GM12878 (cell line): Measurements from ENCODE around the gene AZU1.

Experiments used
- ASH2L ChIP-seq: fragments of 300-600, 200-600 bp; sonication (generic); IDR thresholded peaks from 2 replicates; pipeline ENCODE4 v1.6.1; 2017; ENCODE audit warnings: low read depth, mild to moderate bottlenecking, borderline replicate concordance
- CREB1 ChIP-seq: IDR thresholded peaks from 2 replicates; pipeline ENCODE4 v1.6.1; 2012; ENCODE audit warnings: low read depth, mild to moderate bottlenecking, inconsistent platforms
- CTCF ChIP-seq, 3 experiments: IDR thresholded peaks in 2 of 3; conservative IDR thresholded peaks in 1 of 3; 2 replicates each; pipeline ENCODE4 v1.5.1; 2011; ENCODE audit warnings: low read depth in 3 of 3, low read length in 3 of 3, mild to moderate bottlenecking in 3 of 3, control low read depth in 2 of 3, moderate library complexity in 2 of 3, inconsistent platforms in 1 of 3, mixed read lengths in 1 of 3; ENCODE audit not compliant: control insufficient read depth in 2 of 3, insufficient read depth in 1 of 3; ENCODE audit errors: extremely low read depth in 1 of 3
- RFX5 ChIP-seq: IDR thresholded peaks from 2 replicates; pipeline ENCODE4 v1.6.1; 2011; ENCODE audit warnings: low read depth, low read length, improper control_type of control experiment
- SUZ12 ChIP-seq: fragments of 200-600 bp; sonication (generic); IDR thresholded peaks from one replicate; pipeline ENCODE4 v1.6.1; 2018; ENCODE audit warnings: antibody characterized with exemption, mild to moderate bottlenecking; ENCODE audit not compliant: unreplicated experiment
- ZBTB11 ChIP-seq: fragments of 450-650 bp; formaldehyde crosslinking; IDR thresholded peaks from 2 replicates; pipeline ENCODE4 v1.5.0; 2022; ENCODE audit warnings: mild to moderate bottlenecking, missing genetic modification characterization
- ZNF274 ChIP-seq: IDR thresholded peaks from one replicate; pipeline ENCODE4 v1.8.0; 2011; ENCODE audit not compliant: insufficient read length, insufficient read depth
- ZZZ3 ChIP-seq: IDR thresholded peaks from 2 replicates; pipeline ENCODE4 v1.6.1; 2011; ENCODE audit warnings: low read depth; ENCODE audit not compliant: control insufficient read depth, insufficient read length

GRCh38 chr19:870963-871401 lies 43.3 kb downstream of the AZU1 start:
- TF ChIP-seq RFX5: no peak
- TF ChIP-seq ZZZ3: no peak
- no peak for TF ChIP-seq ZBTB11 (CRISPR knock-in tag)
- TF ChIP-seq ASH2L: no peak
- no peak for TF ChIP-seq CTCF (IDR thresholded peaks at IDR 0.05 in 2 of 3, conservative IDR thresholded peaks at IDR 0.05 in 1 of 3; ENCODE audit: control insufficient read depth in 2 of 3, extremely low read depth in 1 of 3, insufficient read depth in 1 of 3, low read depth in 3 of 3, low read length in 3 of 3)
- no peak for TF ChIP-seq SUZ12
- no peak for TF ChIP-seq CREB1
- TF ChIP-seq ZNF274: no peak
